ENCODE data around the gene WDR17.
A peak's percentile ranks its signal among the peaks of the same experiment; 100 is the strongest.

DNA sequence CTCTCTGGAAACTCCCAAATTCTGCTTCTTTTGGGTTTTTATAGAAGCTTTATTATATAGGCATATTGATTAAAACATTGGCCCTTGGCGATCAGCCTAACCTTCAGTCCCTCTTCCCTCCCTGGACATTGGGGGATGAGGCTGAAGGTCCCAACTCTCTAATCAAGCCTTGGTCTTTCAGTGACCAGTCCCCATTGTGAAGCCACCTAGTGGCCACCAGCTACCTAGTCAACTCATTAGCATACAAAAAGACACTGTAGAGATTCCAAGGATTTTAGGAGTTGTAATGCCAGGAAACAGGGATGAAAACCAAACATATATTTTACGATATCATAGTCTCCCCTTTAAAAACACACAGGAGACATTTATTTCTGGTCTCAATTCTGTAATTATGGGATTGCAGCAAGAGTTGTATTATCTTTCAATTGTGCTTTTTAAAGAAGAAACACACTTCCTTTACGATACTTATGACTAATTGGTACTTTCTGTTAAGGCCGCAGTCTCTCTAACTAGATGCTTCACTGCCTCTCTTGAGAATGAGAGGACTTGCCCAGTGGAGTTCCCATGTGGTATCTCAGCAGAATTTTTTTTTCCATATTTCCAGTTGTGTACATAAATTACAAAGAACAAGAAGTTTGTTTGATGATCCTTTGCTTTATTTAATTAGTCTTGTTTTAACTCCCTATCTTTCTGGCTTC is 58.2 kb downstream of the WDR17 start:
- TF ChIP-seq, protein P1, sequence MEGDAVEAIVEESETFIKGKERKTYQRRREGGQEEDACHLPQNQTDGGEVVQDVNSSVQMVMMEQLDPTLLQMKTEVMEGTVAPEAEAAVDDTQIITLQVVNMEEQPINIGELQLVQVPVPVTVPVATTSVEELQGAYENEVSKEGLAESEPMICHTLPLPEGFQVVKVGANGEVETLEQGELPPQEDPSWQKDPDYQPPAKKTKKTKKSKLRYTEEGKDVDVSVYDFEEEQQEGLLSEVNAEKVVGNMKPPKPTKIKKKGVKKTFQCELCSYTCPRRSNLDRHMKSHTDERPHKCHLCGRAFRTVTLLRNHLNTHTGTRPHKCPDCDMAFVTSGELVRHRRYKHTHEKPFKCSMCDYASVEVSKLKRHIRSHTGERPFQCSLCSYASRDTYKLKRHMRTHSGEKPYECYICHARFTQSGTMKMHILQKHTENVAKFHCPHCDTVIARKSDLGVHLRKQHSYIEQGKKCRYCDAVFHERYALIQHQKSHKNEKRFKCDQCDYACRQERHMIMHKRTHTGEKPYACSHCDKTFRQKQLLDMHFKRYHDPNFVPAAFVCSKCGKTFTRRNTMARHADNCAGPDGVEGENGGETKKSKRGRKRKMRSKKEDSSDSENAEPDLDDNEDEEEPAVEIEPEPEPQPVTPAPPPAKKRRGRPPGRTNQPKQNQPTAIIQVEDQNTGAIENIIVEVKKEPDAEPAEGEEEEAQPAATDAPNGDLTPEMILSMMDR (IDR thresholded peaks at IDR 0.05): peak in 1 of 3 donors; percentile 21
- TF ChIP-seq POLR2A (IDR thresholded peaks at IDR 0.05): no peak
- TF ChIP-seq POLR2AphosphoS5 (IDR thresholded peaks at IDR 0.05): no peak
